GM04503 (cell line): ENCODE measurements around the gene STPG1.
"Not testable (repeated sequence)": the region's sequence is repeated elsewhere in the genome, so short reads cannot be mapped to it uniquely, and the experiment has no call there.

ENCODE experiments used
- DNase-seq: peaks from one replicate; pipeline ENCODE4 v3.0.0-alpha.2; 2012; ENCODE audit warnings: low read depth

STPG1 gene, protein sequence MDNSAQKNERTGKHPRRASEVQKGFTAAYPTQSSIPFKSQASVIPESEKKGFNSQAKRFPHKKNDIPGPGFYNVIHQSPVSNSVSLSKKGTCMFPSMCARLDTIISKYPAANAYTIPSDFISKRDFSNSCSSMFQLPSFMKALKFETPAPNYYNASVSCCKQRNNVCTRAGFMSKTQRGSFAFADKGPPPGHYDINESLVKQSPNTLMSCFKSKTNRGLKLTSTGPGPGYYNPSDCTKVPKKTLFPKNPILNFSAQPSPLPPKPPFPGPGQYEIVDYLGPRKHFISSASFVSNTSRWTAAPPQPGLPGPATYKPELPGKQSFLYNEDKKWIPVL

GRCh38 chr1:24413350-24414163 is at the start of gene STPG1:
TSS of gene STPG1 (minus strand) at chr1:24413782. CDS start at chr1:24401388, 12,394 bp downstream.
- no peak for DNase-seq

- not testable (repeated sequence) for DNase-seq
Observed at GRCh38 chr1:24462128-24462527, 48.5 kb upstream of the STPG1 start.

DNA sequence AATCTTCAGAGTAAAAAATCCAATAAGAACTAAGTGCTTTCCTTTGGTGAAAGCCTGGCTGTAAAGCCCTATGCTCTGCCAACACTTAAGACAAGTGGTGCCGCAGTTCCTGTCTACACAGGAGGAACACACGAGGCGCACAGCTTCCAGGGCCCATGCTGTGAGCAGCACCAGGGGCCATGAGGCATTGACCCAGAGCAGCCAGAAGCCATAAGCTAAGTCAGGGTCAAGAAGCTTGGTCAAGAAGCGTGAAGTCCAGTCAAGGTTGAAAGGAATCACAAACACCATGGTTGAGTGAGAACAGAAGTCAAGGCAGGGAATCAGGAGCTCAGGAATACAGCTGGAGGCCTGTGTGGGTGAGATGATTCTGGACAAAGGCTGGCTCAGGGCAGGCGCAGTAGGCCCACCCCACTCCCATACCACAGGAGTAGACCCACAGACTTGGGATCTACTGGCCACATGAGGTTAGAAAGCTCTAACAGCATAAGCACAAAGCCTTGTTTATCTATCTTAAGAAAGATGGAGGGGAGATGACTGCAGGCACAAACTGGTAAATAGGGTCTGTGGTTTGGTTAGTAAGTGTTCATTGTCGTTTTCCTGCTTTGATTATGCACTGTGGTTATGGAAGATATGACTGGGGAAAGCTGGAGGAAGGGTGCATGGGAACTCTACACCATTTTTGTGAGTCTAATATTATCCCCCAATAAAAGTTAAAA is 46.1 kb upstream of the STPG1 start:
- DNase-seq: no peak

GRCh38 chr1:24457866-24458265 is 44.3 kb upstream of the STPG1 start:
- DNase-seq: no peak

GRCh38 chr1:24455272-24455671 is 41.7 kb upstream of the STPG1 start:
- DNase-seq: no peak

- DNase-seq: no peak
Observed at GRCh38 chr1:24454673-24455072, 41.1 kb upstream of the STPG1 start.

DNA sequence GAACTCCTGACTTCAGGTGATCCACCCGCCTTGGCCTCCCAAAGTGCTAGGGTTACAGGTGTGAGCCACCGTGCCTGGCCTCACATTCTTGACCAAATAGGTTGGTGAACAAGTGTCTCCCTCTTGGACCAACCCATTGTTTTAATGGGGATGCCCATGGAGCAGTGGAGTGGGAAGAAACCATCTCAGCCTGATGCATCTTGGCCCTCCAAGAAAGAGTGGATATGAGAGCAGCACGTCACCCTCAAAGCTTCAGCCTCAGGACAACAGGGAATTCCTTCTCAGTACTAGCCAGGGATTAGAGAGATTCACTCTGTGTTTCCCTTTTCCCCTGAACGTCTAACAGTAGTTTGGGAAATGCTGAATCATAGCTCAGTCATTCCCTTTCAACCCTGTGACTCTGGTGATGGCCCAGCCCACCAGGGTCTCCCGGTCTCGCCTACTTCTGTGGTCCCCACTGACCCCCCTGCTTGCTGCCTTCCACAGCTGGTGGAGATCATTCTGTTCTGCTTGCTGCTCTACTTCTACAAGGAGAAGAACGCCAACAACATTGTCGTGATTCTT is 39.4 kb upstream of the STPG1 start:
- no peak for DNase-seq

GRCh38 chr1:24451746-24452145 is 38.2 kb upstream of the STPG1 start:
- no peak for DNase-seq

- DNase-seq: no peak
Observed at GRCh38 chr1:24450857-24451397, 37.3 kb upstream of the STPG1 start.

DNA sequence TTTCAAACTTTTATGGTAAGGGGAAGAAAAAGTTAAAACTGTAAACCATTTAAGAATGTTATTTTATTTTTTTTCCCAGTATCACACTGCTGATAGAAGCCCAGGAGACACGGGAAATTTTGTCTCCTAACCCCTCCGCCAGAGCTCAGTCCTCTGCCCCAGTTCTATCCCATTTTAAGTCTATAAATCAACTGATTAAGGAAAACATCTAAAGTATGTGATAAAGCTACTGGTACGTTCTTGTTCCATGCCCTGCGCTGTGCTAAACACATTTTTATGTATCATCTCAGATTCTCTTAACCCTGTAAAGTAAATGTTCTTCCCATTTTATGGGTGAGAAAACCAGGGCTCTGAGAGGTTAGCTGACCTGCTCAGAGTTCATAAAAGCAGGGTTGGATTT is 36.7 kb upstream of the STPG1 start:
- no peak for DNase-seq

GRCh38 chr1:24446446-24446845 is 32.9 kb upstream of the STPG1 start:
- not testable (repeated sequence) for DNase-seq

GRCh38 chr1:24443241-24443656 is 29.7 kb upstream of the STPG1 start:
- no peak for DNase-seq

GRCh38 chr1:24442764-24443163 is 29.2 kb upstream of the STPG1 start:
- DNase-seq: no peak

GRCh38 chr1:24441996-24442668 is 28.6 kb upstream of the STPG1 start:
- no peak for DNase-seq

- no peak for DNase-seq
Observed at GRCh38 chr1:24441480-24441879, 27.9 kb upstream of the STPG1 start.

GRCh38 chr1:24440436-24440835 is 26.9 kb upstream of the STPG1 start:
- DNase-seq: no peak

DNA sequence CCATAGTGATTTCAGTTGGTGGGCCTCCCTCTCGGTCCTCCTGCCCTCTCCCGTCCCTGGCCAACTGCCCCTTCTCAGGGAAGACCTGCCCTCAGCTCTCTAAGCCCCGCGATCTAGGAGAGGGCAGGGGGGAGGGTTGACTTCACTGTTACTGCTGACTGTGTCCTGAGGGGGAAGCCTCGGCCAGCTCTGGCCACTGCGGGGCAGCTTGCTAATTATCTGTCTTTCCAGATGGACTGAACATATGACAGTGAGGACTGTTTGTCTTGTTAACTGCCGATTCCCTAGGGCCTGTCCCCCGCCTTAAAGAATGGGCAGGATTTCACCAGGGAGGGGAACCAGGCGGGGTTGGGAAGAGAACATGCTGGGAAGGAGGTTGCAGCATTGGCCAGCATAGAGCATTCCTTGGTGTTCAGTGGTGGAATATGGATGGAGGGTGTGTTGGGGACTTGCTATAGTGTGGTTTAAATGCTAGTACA is 24.9 kb upstream of the STPG1 start:
- peak; percentile 57 for DNase-seq

GRCh38 chr1:24437631-24438396 is 24.2 kb upstream of the STPG1 start:
- no peak for DNase-seq

DNA sequence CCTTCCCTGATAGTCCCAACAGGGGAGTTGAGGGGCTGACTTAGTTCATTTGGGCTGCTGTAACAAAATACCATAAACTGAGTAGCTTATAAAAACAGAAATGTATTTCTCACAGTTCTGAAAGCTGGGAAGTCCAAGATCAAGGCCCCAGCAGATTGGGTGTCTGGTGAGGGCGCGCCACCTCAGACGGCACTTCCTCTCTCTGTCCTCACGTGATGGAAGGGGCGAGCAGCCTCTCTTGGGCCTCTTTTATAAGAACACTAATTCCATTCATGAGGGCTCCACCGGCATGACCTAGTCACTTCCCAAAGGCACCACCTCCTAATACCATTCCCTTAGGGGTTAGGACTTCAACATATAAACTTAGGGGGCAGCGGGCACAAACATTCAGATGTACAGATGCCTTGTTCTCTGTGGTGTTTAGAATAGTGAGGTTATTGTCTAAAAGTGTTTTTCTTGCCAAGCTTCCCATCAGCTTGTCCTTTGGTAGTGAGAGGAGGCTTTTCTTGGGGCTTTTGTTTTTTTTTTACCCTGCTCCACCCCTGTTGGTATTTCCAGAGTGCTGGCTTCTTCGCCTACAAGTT is 22.3 kb upstream of the STPG1 start:
- no peak for DNase-seq

DNA sequence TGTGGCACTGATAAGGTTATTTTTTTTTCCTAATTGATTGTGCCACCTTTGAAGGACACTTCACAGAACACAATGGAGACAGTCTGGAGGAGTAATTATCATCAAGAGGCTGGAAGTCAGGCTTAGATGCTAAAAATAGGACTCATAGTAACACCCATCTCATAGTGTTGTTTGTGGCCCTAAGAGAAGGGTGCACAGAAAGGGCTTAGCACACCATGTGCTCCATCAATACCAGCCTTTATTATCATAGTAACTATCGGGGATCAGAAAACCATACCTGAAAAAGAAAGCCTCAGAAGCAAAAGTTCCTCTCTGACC is 13.9 kb upstream of the STPG1 start:
- no peak for DNase-seq
